ENCODE data around the gene DUSP23.
A peak's percentile ranks its signal among the peaks of the same experiment; 100 is the strongest.

The DUSP23 gene

GRCh38 chr1:159799446-159799985, 18.8 kb downstream of the DUSP23 start:
- H3K27me3 ChIP-seq (ENCODE audit: insufficient read depth, low read depth): no peaks in the 10 kb centered on the region; the same call in 1 of the 2 replicates
- no peak overlapping the region for H3K4me3 ChIP-seq (IDR thresholded peaks at IDR 0.05; ENCODE audit: insufficient read depth, low read depth, low read length)
- TF ChIP-seq, protein P1, sequence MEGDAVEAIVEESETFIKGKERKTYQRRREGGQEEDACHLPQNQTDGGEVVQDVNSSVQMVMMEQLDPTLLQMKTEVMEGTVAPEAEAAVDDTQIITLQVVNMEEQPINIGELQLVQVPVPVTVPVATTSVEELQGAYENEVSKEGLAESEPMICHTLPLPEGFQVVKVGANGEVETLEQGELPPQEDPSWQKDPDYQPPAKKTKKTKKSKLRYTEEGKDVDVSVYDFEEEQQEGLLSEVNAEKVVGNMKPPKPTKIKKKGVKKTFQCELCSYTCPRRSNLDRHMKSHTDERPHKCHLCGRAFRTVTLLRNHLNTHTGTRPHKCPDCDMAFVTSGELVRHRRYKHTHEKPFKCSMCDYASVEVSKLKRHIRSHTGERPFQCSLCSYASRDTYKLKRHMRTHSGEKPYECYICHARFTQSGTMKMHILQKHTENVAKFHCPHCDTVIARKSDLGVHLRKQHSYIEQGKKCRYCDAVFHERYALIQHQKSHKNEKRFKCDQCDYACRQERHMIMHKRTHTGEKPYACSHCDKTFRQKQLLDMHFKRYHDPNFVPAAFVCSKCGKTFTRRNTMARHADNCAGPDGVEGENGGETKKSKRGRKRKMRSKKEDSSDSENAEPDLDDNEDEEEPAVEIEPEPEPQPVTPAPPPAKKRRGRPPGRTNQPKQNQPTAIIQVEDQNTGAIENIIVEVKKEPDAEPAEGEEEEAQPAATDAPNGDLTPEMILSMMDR (conservative IDR thresholded peaks at IDR 0.05; ENCODE audit: low read depth, low read length): no peak
- H2AFZ ChIP-seq (ENCODE audit: low read depth): 0 out of 2 replicates have a peak overlapping the region, but pooled peaks have one; percentile 5
- peak overlapping the region; percentile 55 for H3K4me2 ChIP-seq
- H3K36me3 ChIP-seq (ENCODE audit: insufficient read depth): no peaks in the 10 kb centered on the region
- H3K4me1 ChIP-seq (ENCODE audit: low read depth, poor library complexity, severe bottlenecking): peaks cover 32% of the 10 kb centered on the region
- no peak overlapping the region for H3K27ac ChIP-seq
- no peaks in the 10 kb centered on the region for H4K20me1 ChIP-seq (ENCODE audit: insufficient read depth)
- H3K79me2 ChIP-seq (ENCODE audit: insufficient read depth, low read depth): no peaks in the 10 kb centered on the region
- H3K9ac ChIP-seq: no peak overlapping the region

- TF ChIP-seq, protein P1 (conservative IDR thresholded peaks at IDR 0.05; ENCODE audit: low read depth, low read length): no peak
Measured at GRCh38 chr1:159800177-159800930, 19.6 kb downstream of the DUSP23 start.

DNA sequence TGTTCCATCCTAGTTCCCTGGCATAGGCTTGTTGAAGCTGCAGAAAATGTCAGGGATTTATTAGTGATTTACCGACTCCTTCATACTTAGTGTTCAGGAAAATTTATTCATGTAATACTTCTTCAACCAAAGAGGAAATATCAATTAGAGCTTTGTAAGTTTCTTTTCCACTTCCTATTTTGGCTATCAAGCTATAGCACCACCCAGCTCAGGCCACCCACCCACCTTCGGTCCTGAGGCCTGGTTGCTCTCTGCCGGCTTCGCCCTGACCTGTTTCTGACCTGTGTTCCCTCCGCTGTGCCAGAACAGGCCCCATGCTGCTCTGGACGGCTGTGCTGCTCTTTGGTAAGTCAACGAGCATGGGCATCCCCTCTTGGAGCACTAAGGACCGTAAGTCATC, 21.3 kb downstream of the DUSP23 start, which contains the start of gene FCRL6:
FCRL6 (plus strand) TSS at position 250 of the 400 bp plus-strand sequence; CDS start at position 315, 65 bp downstream.
- TF ChIP-seq, protein P1 (conservative IDR thresholded peaks at IDR 0.05; ENCODE audit: low read depth, low read length): no peak
- H3K4me2 ChIP-seq: peak within 1 kb of the TSS; percentile 55

More at GRCh38 chr1:159800177-159800930, 19.6 kb downstream of the DUSP23 start:
- no peaks in the 10 kb centered on the region for H3K36me3 ChIP-seq (ENCODE audit: insufficient read depth)
- H3K79me2 ChIP-seq (ENCODE audit: insufficient read depth, low read depth): no peaks in the 10 kb centered on the region
- no peaks in the 10 kb centered on the region for H4K20me1 ChIP-seq (ENCODE audit: insufficient read depth)
- peak overlapping the region; percentile 55 for H3K4me2 ChIP-seq
- no peaks in the 10 kb centered on the region; the same call in 1 of the 2 replicates for H3K27me3 ChIP-seq (ENCODE audit: insufficient read depth, low read depth)
- peaks cover 32% of the 10 kb centered on the region for H3K4me1 ChIP-seq (ENCODE audit: low read depth, poor library complexity, severe bottlenecking)
- peak overlapping the region; percentile 32; the same call in 1 of the 2 replicates for H2AFZ ChIP-seq (ENCODE audit: low read depth)
- H3K27ac ChIP-seq: peak overlapping the region; percentile 1; the same call in 1 of the 2 replicates
- H3K9ac ChIP-seq: no peak overlapping the region
- H3K4me3 ChIP-seq (IDR thresholded peaks at IDR 0.05; ENCODE audit: insufficient read depth, low read depth, low read length): no peak overlapping the region

DNA sequence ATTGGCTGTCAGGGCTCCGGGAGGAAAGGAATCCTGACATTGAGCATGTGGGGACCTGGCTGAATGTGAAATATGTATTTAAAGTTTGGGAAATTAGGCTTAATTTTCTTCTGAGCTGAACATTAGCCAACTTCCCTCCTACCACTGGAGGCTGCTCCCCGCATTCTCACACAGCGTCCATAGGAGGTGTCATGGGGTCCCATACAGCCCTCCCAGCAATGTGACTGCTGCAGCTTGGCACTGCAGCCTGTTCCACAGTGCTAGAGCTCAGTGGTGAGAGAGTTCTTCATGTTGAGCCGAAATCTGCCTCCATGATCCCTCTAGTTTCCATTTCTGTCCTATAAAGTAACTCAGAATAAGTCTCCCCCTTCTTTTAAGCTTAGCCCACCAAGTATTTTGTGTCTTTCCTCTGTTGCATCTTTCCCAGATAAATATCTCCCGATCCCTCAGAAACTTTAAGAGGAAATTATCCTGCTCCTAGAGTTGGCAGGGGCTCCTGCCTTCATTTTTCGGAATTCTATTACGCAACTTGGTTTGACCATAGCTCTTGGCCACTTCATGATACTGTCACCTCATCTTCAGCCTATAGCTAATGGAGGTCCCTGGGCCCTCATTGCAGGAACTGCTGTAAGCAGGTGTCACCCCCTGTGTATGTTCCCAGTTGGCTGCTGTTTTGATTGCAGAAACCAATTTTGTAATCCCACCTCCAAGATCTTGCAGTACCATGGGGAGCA, 23.4 kb downstream of the DUSP23 start:
- Histone ChIP-seq H4K20me1 (ENCODE audit: insufficient read depth) (no peaks in the 10 kb centered on the region), H3K4me1 (ENCODE audit: low read depth, poor library complexity, severe bottlenecking) (peaks cover 29% of the 10 kb centered on the region), H3K9ac (no peak overlapping the region), H3K79me2 (ENCODE audit: insufficient read depth, low read depth) (no peaks in the 10 kb centered on the region), H3K27ac (no peak overlapping the region), H3K4me3 (IDR thresholded peaks at IDR 0.05; ENCODE audit: insufficient read depth, low read depth, low read length) (no peak overlapping the region), H3K4me2 (no peak overlapping the region), H3K36me3 (ENCODE audit: insufficient read depth) (no peaks in the 10 kb centered on the region), H3K27me3 (ENCODE audit: insufficient read depth, low read depth) (no peaks in the 10 kb centered on the region), H2AFZ (ENCODE audit: low read depth) (no peak overlapping the region)
- TF ChIP-seq, protein P1 (conservative IDR thresholded peaks at IDR 0.05; ENCODE audit: low read depth, low read length): peak; percentile 27; the same call in 1 of the 2 replicates

More for the DNA sequence above, 21.3 kb downstream of the DUSP23 start, which contains the start of gene FCRL6:
- no peak within 1 kb of the TSS for H3K4me3 ChIP-seq (IDR thresholded peaks at IDR 0.05; ENCODE audit: insufficient read depth, low read depth, low read length)
- no peaks in the 10 kb centered on the region for H3K79me2 ChIP-seq (ENCODE audit: insufficient read depth, low read depth)
- no peak within 1 kb of the TSS for H2AFZ ChIP-seq (ENCODE audit: low read depth)
- H3K36me3 ChIP-seq (ENCODE audit: insufficient read depth): no peaks in the 10 kb centered on the region
- H3K27ac ChIP-seq: no peak within 1 kb of the TSS
- no peaks in the 10 kb centered on the region; the same call in 1 of the 2 replicates for H3K27me3 ChIP-seq (ENCODE audit: insufficient read depth, low read depth)
- peaks cover 32% of the 10 kb centered on the region for H3K4me1 ChIP-seq (ENCODE audit: low read depth, poor library complexity, severe bottlenecking)
- no peaks in the 10 kb centered on the region for H4K20me1 ChIP-seq (ENCODE audit: insufficient read depth)
- no peak within 1 kb of the TSS for H3K9ac ChIP-seq

Measured in KMS-11 (cell line).